TTC549 (cell line): Measurements from ENCODE around the gene DHPS.
"Not testable (repeated sequence)": the region's sequence is repeated elsewhere in the genome, so short reads cannot be mapped to it uniquely, and the experiment has no call there.

Experiments
- FAIRE-seq: peaks from 2 replicates; lab custom pipeline; 2012; peaks lifted over from hg19 to GRCh38; lab: Jason Lieb, UNC

The DHPS gene

GRCh38 chr19:12681074-12681987 is at the start of gene DHPS:
TSS of gene DHPS (minus strand) at chr19:12681880. CDS start at chr19:12681766, 114 bp downstream.
- FAIRE-seq: peak; percentile 97

- no peak for FAIRE-seq
These were observed 49.7 kb upstream of the DHPS start for GRCh38 chr19:12731337-12731736.

GRCh38 chr19:12730064-12730463 is 48.4 kb upstream of the DHPS start:
- no peak for FAIRE-seq

- no peak for FAIRE-seq
These were observed 46.2 kb upstream of the DHPS start for GRCh38 chr19:12727745-12728433.

- no peak for FAIRE-seq
These were observed 45.3 kb upstream of the DHPS start for GRCh38 chr19:12726988-12727316.

GRCh38 chr19:12725612-12726011 is 43.9 kb upstream of the DHPS start:
- not testable (repeated sequence) for FAIRE-seq

GRCh38 chr19:12723641-12724426 is 42.2 kb upstream of the DHPS start, which contains the start of gene TNPO2:
TSS of gene TNPO2 (minus strand) at chr19:12723932. CDS start at chr19:12720977, 2,955 bp downstream.
- FAIRE-seq: no peak

GRCh38 chr19:12723381-12723640 is 41.6 kb upstream of the DHPS start:
- FAIRE-seq: no peak

- peak; percentile 90 for FAIRE-seq
These were observed 41.1 kb upstream of the DHPS start for GRCh38 chr19:12722566-12723380.

- FAIRE-seq: no peak
These were observed 40.2 kb upstream of the DHPS start for GRCh38 chr19:12721656-12722565.

- FAIRE-seq: no peak
These were observed 39.4 kb upstream of the DHPS start for GRCh38 chr19:12720851-12721655.

- no peak for FAIRE-seq
These were observed 38.6 kb upstream of the DHPS start for GRCh38 chr19:12720296-12720695.

- FAIRE-seq: no peak
These were observed 34.2 kb upstream of the DHPS start for GRCh38 chr19:12715929-12716328.

- FAIRE-seq: no peak
These were observed 33.4 kb upstream of the DHPS start for GRCh38 chr19:12715102-12715501.

GRCh38 chr19:12713304-12713703 is 31.6 kb upstream of the DHPS start:
- FAIRE-seq: not testable (repeated sequence)

- not testable (repeated sequence) for FAIRE-seq
These were observed 30.4 kb upstream of the DHPS start for GRCh38 chr19:12712077-12712476.

GRCh38 chr19:12711187-12711586 is 29.5 kb upstream of the DHPS start:
- FAIRE-seq: no peak

- no peak for FAIRE-seq
These were observed 27.0 kb upstream of the DHPS start for GRCh38 chr19:12708641-12709040.

GRCh38 chr19:12706332-12706718 is 24.6 kb upstream of the DHPS start:
- FAIRE-seq: no peak
